NCI-H2227 (cell line): Measurements from ENCODE around the gene TSPY2.
"Not testable (repeated sequence)": the region's sequence is repeated elsewhere in the genome, so short reads cannot be mapped to it uniquely, and the experiment has no call there.

Source experiments
- DNase-seq: peaks from one replicate; lab custom pipeline; 2025; ENCODE audit not compliant: unreplicated experiment; lab: John Stamatoyannopoulos, UW

Gene TSPY2

GRCh38 chrY:6245923-6246322 lies at the start of gene TSPY2:
Gene TSPY2, plus strand, starts transcription at chrY:6246223. Its CDS starts 46 bp downstream, at chrY:6246269.
- not testable (repeated sequence) for DNase-seq

GRCh38 chrY:6209565-6209964 lies 36.5 kb upstream of the TSPY2 start:
- DNase-seq: not testable (repeated sequence)

- not testable (repeated sequence) for DNase-seq
Observed at GRCh38 chrY:6217045-6217444, 29.0 kb upstream of the TSPY2 start.

GRCh38 chrY:6269839-6270238 lies 23.8 kb downstream of the TSPY2 start:
- not testable (repeated sequence) for DNase-seq
